ENCODE results near the gene C5orf47.
A peak's percentile ranks its signal among the peaks of the same experiment; 100 is the strongest.

Gene C5orf47

GRCh38 chr5:173967241-173967640 is 21.7 kb upstream of the C5orf47 start:
- no peak overlapping the region for H2AFZ ChIP-seq (ENCODE audit: low read depth)
- H3K4me1 ChIP-seq (ENCODE audit: low read depth, poor library complexity, severe bottlenecking), result peaks cover 15% of the 10 kb centered on the region
- no peaks in the 10 kb centered on the region for H4K20me1 ChIP-seq (ENCODE audit: insufficient read depth)
- H3K79me2 ChIP-seq (ENCODE audit: insufficient read depth, low read depth), result no peaks in the 10 kb centered on the region
- no peak overlapping the region for H3K4me2 ChIP-seq
- H3K36me3 ChIP-seq (ENCODE audit: insufficient read depth), result no peaks in the 10 kb centered on the region
- no peak overlapping the region for H3K9ac ChIP-seq
- no peak overlapping the region for H3K27ac ChIP-seq
- H3K4me3 ChIP-seq (IDR thresholded peaks at IDR 0.05; ENCODE audit: insufficient read depth, low read depth, low read length), result no peak overlapping the region
- TF ChIP-seq, protein P1, sequence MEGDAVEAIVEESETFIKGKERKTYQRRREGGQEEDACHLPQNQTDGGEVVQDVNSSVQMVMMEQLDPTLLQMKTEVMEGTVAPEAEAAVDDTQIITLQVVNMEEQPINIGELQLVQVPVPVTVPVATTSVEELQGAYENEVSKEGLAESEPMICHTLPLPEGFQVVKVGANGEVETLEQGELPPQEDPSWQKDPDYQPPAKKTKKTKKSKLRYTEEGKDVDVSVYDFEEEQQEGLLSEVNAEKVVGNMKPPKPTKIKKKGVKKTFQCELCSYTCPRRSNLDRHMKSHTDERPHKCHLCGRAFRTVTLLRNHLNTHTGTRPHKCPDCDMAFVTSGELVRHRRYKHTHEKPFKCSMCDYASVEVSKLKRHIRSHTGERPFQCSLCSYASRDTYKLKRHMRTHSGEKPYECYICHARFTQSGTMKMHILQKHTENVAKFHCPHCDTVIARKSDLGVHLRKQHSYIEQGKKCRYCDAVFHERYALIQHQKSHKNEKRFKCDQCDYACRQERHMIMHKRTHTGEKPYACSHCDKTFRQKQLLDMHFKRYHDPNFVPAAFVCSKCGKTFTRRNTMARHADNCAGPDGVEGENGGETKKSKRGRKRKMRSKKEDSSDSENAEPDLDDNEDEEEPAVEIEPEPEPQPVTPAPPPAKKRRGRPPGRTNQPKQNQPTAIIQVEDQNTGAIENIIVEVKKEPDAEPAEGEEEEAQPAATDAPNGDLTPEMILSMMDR (conservative IDR thresholded peaks at IDR 0.05; ENCODE audit: low read depth, low read length), result no peak
- H3K27me3 ChIP-seq (ENCODE audit: insufficient read depth, low read depth), result no peaks in the 10 kb centered on the region

DNA sequence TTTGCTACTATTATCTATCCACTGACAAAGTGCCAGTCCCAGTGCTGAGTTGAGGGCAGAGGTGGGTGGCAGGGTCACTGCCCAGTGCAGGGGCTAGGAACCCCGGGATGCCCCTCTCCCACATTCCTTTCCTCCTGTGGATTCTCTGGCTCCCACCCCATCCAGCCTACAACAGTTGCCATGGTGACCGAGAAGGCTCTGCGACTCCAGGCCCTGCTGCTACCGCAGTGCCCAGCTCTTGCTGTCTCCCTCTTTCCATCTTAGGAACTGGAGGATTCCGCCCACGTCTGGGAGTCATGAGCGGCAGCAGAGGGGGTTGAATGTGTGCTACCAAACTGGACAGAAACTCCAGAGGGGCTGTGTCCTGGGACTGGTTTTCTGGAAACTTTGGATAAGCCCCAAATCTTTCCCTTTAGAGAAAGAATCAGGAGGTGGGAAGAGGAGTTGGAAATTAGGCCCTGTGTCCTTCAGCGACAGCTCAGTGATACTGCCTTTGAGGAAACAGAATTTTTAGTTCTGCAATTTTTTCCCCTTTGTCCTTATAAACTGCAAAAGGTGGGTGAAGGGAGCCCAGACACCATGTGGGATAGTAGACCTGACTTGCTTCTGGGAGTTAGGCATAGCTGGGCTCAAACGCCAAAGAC is 20.7 kb upstream of the C5orf47 start:
- TF ChIP-seq, protein P1 (conservative IDR thresholded peaks at IDR 0.05; ENCODE audit: low read depth, low read length), result no peak
- no peak overlapping the region for H3K4me2 ChIP-seq
- H3K36me3 ChIP-seq (ENCODE audit: insufficient read depth), result no peaks in the 10 kb centered on the region
- H4K20me1 ChIP-seq (ENCODE audit: insufficient read depth), result no peaks in the 10 kb centered on the region
- peaks cover 24% of the 10 kb centered on the region for H3K4me1 ChIP-seq (ENCODE audit: low read depth, poor library complexity, severe bottlenecking)
- H3K9ac ChIP-seq, result no peak overlapping the region
- H3K27ac ChIP-seq, result no peak overlapping the region
- H3K4me3 ChIP-seq (IDR thresholded peaks at IDR 0.05; ENCODE audit: insufficient read depth, low read depth, low read length), result no peak overlapping the region
- H3K27me3 ChIP-seq (ENCODE audit: insufficient read depth, low read depth), result no peaks in the 10 kb centered on the region
- H2AFZ ChIP-seq (ENCODE audit: low read depth), result no peak overlapping the region
- no peaks in the 10 kb centered on the region for H3K79me2 ChIP-seq (ENCODE audit: insufficient read depth, low read depth)

DNA sequence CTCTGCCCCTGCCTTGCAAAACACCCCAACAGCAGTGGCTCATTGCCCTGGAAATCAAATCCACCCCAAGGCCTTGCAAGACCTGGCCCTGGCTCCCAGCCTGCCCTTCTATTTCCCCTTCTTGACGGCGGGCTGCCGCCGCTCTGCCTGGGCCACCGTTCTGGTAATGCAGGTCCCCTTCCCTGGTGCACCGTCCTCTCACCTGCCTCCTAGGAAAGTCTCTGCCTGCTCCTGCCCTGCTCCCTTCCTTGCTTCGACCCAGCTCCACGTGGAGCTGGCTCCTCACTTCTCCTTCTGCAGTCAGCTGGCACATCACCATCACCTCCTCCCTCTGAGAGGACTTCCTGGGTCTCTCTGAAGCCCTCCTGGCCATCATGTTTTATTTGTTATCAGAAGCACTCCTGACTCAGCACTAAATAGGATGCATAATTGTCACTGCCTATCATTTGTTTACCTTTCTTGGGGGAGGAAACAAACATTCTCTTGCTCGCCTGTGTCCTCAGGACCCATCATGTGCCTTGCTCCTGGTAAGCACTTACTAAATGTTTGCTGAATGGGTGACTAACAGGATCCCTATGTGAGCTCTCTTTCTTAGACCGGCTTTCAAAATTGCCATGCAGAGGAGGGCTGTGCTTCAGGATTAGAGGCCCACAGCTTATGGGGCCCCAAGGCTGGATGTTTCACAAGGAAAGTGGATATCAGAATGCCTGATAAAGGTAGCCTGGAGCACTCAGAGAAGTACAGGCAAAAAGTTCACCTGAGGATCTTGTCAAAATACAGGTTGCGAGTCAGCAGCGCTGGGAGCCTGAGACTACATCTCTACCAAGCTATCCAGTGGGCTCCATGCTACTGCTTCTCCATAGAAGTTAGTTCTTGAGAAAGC is 19.6 kb upstream of the C5orf47 start:
- Histone ChIP-seq H3K4me2 (no peak overlapping the region), H2AFZ (ENCODE audit: low read depth) (no peak overlapping the region), H3K27ac (no peak overlapping the region), H3K4me1 (ENCODE audit: low read depth, poor library complexity, severe bottlenecking) (peaks cover 24% of the 10 kb centered on the region), H3K36me3 (ENCODE audit: insufficient read depth) (no peaks in the 10 kb centered on the region), H3K9ac (no peak overlapping the region), H3K27me3 (ENCODE audit: insufficient read depth, low read depth) (no peaks in the 10 kb centered on the region), H4K20me1 (ENCODE audit: insufficient read depth) (no peaks in the 10 kb centered on the region), H3K4me3 (IDR thresholded peaks at IDR 0.05; ENCODE audit: insufficient read depth, low read depth, low read length) (no peak overlapping the region), H3K79me2 (ENCODE audit: insufficient read depth, low read depth) (no peaks in the 10 kb centered on the region)
- TF ChIP-seq, protein P1 (conservative IDR thresholded peaks at IDR 0.05; ENCODE audit: low read depth, low read length), result no peak

GRCh38 chr5:173970878-173971650 is 17.9 kb upstream of the C5orf47 start:
- TF ChIP-seq, protein P1 (conservative IDR thresholded peaks at IDR 0.05; ENCODE audit: low read depth, low read length), result no peak
- peak overlapping the region; percentile 36; the same call in 1 of the 2 replicates for H3K4me2 ChIP-seq
- no peaks in the 10 kb centered on the region for H3K36me3 ChIP-seq (ENCODE audit: insufficient read depth)
- no peaks in the 10 kb centered on the region for H3K27me3 ChIP-seq (ENCODE audit: insufficient read depth, low read depth)
- H3K79me2 ChIP-seq (ENCODE audit: insufficient read depth, low read depth), result no peaks in the 10 kb centered on the region
- H4K20me1 ChIP-seq (ENCODE audit: insufficient read depth), result no peaks in the 10 kb centered on the region
- H2AFZ ChIP-seq (ENCODE audit: low read depth), result no peak overlapping the region
- no peak overlapping the region for H3K27ac ChIP-seq
- H3K9ac ChIP-seq, result no peak overlapping the region
- H3K4me1 ChIP-seq (ENCODE audit: low read depth, poor library complexity, severe bottlenecking), result peaks cover 24% of the 10 kb centered on the region
- no peak overlapping the region for H3K4me3 ChIP-seq (IDR thresholded peaks at IDR 0.05; ENCODE audit: insufficient read depth, low read depth, low read length)
